HCT116 (cell line): ENCODE data around the gene ITPR2. TPM values are rescaled to one million over a fixed set of nuclear protein-coding genes. Genes with fewer than 3 reads are reported as not detected.
"Not testable (repeated sequence)": the region's sequence is repeated elsewhere in the genome, so short reads cannot be mapped to it uniquely, and the experiment has no call there.

Experiments used
- ATAC-seq: fragments of 200-7000 bp; cut with Tn5 transposase; 2 replicates; pipeline ENCODE4 v1.9.1; 2020; ENCODE audit warnings: mild to moderate bottlenecking, moderate library complexity
- BruUV-seq: library from RNA; stranded (reverse); fragments of 400-500 nt; replicated peaks from 2 replicates; lab custom pipeline; 2021; lab: Mats Ljungman, UMichigan
- CTCF ChIA-PET: fragments of 300-600 bp; sonication (Branson Sonifier 250); formaldehyde crosslinking; loops from one replicate; lab custom pipeline; 2021; ENCODE audit warnings: antibody characterized with exemption; lab: Charles Lee
- POLR2A ChIA-PET: fragments of 300-600, 350-600 bp; sonication (Branson Sonifier 250); formaldehyde crosslinking; loops from one replicate; lab custom pipeline; 2021; ENCODE audit warnings: antibody characterized with exemption; lab: Charles Lee
- RAD21 ChIA-PET, 2 experiments: fragments of 300-600 bp; sonication (Branson Sonifier 250); formaldehyde crosslinking; loops; one replicate each; lab custom pipeline; 2023; ENCODE audit warnings: low total read pairs in 2 of 2; ENCODE audit not compliant: uncharacterized antibody in 2 of 2, unreplicated experiment in 2 of 2, low non-redundant PET in 1 of 2; lab: Charles Lee
- DNase-seq: peaks from one replicate; pipeline ENCODE4 v3.0.0-alpha.2; 2010; ENCODE audit warnings: low read depth, low spot score
- H2AFZ ChIP-seq: fragments of 200-600 bp; shearing (Covaris generic), sonication (generic); 2 replicates; pipeline ENCODE4 v1.6.1; 2017; ENCODE audit warnings: low read depth, mixed run types, mixed read lengths, antibody characterized with exemption, low read length; ENCODE audit not compliant: poor library complexity, severe bottlenecking
- H3K27ac ChIP-seq: 2 replicates; pipeline ENCODE4 v1.5.1; 2012; ENCODE audit warnings: low read depth, low read length
- H3K27me3 ChIP-seq: fragments of 200-600 bp; sonication (generic); 2 replicates; pipeline ENCODE4 v1.6.1; 2016; ENCODE audit warnings: mixed run types, low read length, mixed read lengths; ENCODE audit not compliant: insufficient read depth
- H3K36me3 ChIP-seq, 2 experiments: fragments of 200-500 bp in 1 of 2; fragments of 200-600 bp in 1 of 2; sonication (Bioruptor generic) in 1 of 2; sonication (generic) in 1 of 2; 2 replicates each; pipeline versions ENCODE4 v1.5.1 to v1.6.1; 2014 to 2016; ENCODE audit warnings: low read length in 2 of 2, inconsistent platforms in 1 of 2, mixed read lengths in 1 of 2, mixed run types in 1 of 2; ENCODE audit not compliant: insufficient read depth in 2 of 2, control insufficient read depth in 1 of 2
- H3K4me1 ChIP-seq, 2 experiments: fragments of 200-600 bp in 1 of 2; sonication (generic) in 1 of 2; 2 replicates each; pipeline versions ENCODE4 v1.5.1 to v1.6.1; 2012 to 2017; ENCODE audit warnings: low read length in 2 of 2, inconsistent platforms in 1 of 2, mild to moderate bottlenecking in 1 of 2, mixed read lengths in 1 of 2, mixed run types in 1 of 2, moderate library complexity in 1 of 2; ENCODE audit not compliant: insufficient read depth in 2 of 2, control insufficient read depth in 1 of 2
- H3K4me2 ChIP-seq: fragments of 200-600 bp; sonication (generic); 2 replicates; pipeline ENCODE4 v1.6.1; 2017; ENCODE audit warnings: mixed run types, low read length, mixed read lengths
- H3K4me3 ChIP-seq, 2 experiments: fragments of 200-600 bp in 1 of 2; sonication (generic) in 1 of 2; replicated peaks in 1 of 2; 2 replicates each; pipeline ENCODE4 v1.5.1; 2011 to 2016; ENCODE audit warnings: low read length in 2 of 2, control low read depth in 1 of 2, low read depth in 1 of 2, mild to moderate bottlenecking in 1 of 2, mixed read lengths in 1 of 2, mixed run types in 1 of 2
- H3K79me2 ChIP-seq: fragments of 200-600 bp; sonication (generic); 2 replicates; pipeline ENCODE4 v1.6.1; 2017; ENCODE audit warnings: mild to moderate bottlenecking, mixed run types, low read length, moderate library complexity, mixed read lengths; ENCODE audit not compliant: insufficient read depth
- H3K9ac ChIP-seq: fragments of 200-600 bp; sonication (generic); 2 replicates; pipeline ENCODE4 v1.6.1; 2016; ENCODE audit warnings: low read length, mixed read lengths
- H3K9me2 ChIP-seq: fragments of 200-600 bp; sonication (generic), shearing (Covaris generic); 2 replicates; pipeline ENCODE4 v1.6.1; 2017; ENCODE audit warnings: mixed run types, mild to moderate bottlenecking, moderate library complexity; ENCODE audit not compliant: insufficient read depth
- H3K9me3 ChIP-seq, 2 experiments: fragments of 200-500 bp in 1 of 2; fragments of 200-600 bp in 1 of 2; sonication (Bioruptor generic) in 1 of 2; sonication (generic) in 1 of 2; 2 replicates each; pipeline ENCODE4 v1.6.1; 2014 to 2017; ENCODE audit warnings: low read length in 2 of 2, mixed read lengths in 2 of 2, inconsistent platforms in 1 of 2, low read depth in 1 of 2, mild to moderate bottlenecking in 1 of 2, mixed run types in 1 of 2, moderate library complexity in 1 of 2; ENCODE audit not compliant: control insufficient read depth in 1 of 2, insufficient read depth in 1 of 2
- H4K20me1 ChIP-seq: fragments of 200-600 bp; sonication (generic), shearing (Covaris generic); 2 replicates; pipeline ENCODE4 v1.6.1; 2017; ENCODE audit warnings: mixed run types, mild to moderate bottlenecking, moderate library complexity; ENCODE audit not compliant: insufficient read depth
- POLR2AphosphoS5 ChIP-seq: IDR thresholded peaks from 2 replicates; pipeline ENCODE4 v1.6.1; 2011; ENCODE audit warnings: mild to moderate bottlenecking, low read depth, low read length, moderate library complexity
- intact Hi-C: fragments of 100-400 bp; cut with micrococcal nuclease; formaldehyde crosslinking; loops from 2 replicates; pipeline ENCODE4 v1.10.0; 2022
- total RNA-seq: library from RNA; stranded (reverse); gene quantifications from one replicate; pipeline ENCODE4 v1.2.1, GENCODE V29; 2021; ENCODE audit not compliant: unreplicated experiment
- TF ChIP-seq, protein P1 (sequence below): IDR thresholded peaks from 2 replicates; pipeline ENCODE4 v1.6.1; 2012

Gene ITPR2
- total RNA-seq, 1 experiment from 2014 or later: 6.5 TPM

DNA sequence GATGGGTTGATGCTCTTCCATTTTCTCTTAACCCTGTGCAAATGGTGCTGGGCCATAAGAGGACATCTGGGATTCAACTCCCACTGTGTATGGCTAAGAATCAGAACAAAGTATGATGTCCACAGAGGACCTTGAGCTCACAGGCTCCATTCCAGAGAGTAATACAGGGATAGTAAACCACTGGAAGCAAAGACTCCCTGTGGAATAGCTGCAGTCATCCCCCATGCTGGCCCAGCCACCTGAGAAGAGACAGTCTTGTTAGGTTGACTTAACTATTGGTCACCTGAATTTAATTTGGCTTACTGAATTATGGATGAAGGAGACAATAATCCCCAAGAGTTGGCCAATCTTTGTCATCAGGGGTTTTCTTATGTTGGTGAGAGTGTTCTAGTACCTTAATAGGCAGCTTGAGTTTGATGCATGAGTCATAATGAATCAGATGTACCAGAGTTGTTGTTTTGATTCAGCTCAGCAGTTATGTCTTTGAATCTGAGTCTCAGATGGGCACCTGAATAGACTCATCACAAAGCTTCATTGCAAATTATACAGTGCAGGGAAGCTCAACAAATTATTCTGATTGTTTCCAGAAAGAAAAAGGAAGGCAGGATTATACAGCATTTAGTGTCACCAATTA, 514.9 kb downstream of the ITPR2 start (continued):
- TF ChIP-seq POLR2AphosphoS5: no peak
- TF ChIP-seq, protein P1, sequence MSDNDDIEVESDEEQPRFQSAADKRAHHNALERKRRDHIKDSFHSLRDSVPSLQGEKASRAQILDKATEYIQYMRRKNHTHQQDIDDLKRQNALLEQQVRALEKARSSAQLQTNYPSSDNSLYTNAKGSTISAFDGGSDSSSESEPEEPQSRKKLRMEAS: no peak; the same call in 1 of the 2 replicates

DNA sequence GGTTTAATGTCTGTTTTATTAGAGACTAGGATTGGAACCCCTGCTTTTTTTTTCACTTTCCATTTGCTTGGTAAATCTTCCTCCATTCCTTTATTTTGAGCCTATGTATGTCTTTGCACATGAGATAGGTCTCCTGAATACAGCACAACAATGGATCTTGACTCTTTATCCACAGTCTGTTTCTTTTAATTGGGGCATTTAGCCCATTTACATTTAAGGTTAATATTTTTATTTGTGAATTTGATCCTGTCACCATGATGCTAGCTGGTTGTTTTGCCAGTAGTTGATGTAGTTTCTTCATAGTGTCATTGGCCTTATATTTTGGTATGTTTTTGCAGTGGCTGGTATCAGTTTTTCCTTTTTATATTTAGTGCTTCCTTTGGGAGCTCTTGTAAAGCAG, 518.9 kb downstream of the ITPR2 start:
- H3K9me2 ChIP-seq, H3K4me2 ChIP-seq, intact Hi-C loops, H3K27me3 ChIP-seq, H3K9ac ChIP-seq, ATAC-seq, DNase-seq, H3K4me3 ChIP-seq, BruUV-seq, H3K27ac ChIP-seq, H3K9me3 ChIP-seq, H4K20me1 ChIP-seq, H3K36me3 ChIP-seq, H3K79me2 ChIP-seq, POLR2A ChIA-PET, H2AFZ ChIP-seq, RAD21 ChIA-PET, CTCF ChIA-PET: not testable (repeated sequence)
- H3K4me1 ChIP-seq: peaks cover 8 to 17% of the 10 kb centered on the region in 2 experiments; a peak in 3 of 4 replicates

DNA sequence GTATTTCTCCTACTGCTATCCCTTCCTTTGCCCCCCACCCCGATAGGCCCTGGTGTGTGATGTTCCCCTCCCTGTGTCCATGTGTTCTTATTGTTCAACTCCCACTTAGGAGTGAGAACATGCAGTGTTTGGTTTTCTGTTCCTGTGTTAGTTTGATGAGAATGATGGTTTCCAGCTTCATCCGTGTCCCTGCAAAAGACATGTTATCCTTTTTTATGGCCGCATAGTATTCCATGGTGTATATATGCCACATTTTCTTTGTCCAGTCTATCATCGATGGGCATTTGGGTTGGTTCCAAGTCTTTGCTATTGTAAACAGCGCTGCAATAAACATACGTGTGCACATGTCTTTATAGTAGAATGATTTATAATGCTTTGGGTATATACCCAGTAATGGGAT, 522.5 kb downstream of the ITPR2 start:
- H3K9me3 ChIP-seq, H3K27me3 ChIP-seq, CTCF ChIA-PET, H3K36me3 ChIP-seq, ATAC-seq, DNase-seq, RAD21 ChIA-PET, BruUV-seq, H3K4me3 ChIP-seq, H2AFZ ChIP-seq, H3K27ac ChIP-seq, H4K20me1 ChIP-seq, H3K4me2 ChIP-seq, H3K79me2 ChIP-seq, H3K9ac ChIP-seq, H3K9me2 ChIP-seq, H3K4me1 ChIP-seq, POLR2A ChIA-PET, intact Hi-C loops: not testable (repeated sequence)
